ENCODE measurements around the gene LTA.
A peak's percentile ranks its signal among the peaks of the same experiment; 100 is the strongest.
"Not testable (repeated sequence)": the region's sequence is repeated elsewhere in the genome, so short reads cannot be mapped to it uniquely, and the experiment has no call there.

Gene LTA

GRCh38 chr6:31541658-31542521, 30.2 kb upstream of the LTA start, which contains the start of gene DDX39B:
DDX39B (minus strand) TSS chr6:31542003; CDS start chr6:31540532, 1,471 bp downstream.
- DNase-seq (ENCODE audit: low read depth): peak; percentile 98

GRCh38 chr6:31543639-31544038, 28.4 kb upstream of the LTA start:
- DNase-seq (ENCODE audit: low read depth): no peak

GRCh38 chr6:31544676-31545075, 27.4 kb upstream of the LTA start:
- no peak for DNase-seq (ENCODE audit: low read depth)

- no peak for DNase-seq (ENCODE audit: low read depth)
These were observed 26.8 kb upstream of the LTA start for GRCh38 chr6:31545291-31545690.

GRCh38 chr6:31546339-31546957, 25.6 kb upstream of the LTA start, which contains the start of gene ATP6V1G2:
ATP6V1G2 (minus strand) TSS chr6:31546608; CDS start chr6:31546559, 49 bp downstream.
- peak; percentile 82 for DNase-seq (ENCODE audit: low read depth)

GRCh38 chr6:31546958-31547726, 24.9 kb upstream of the LTA start, which contains the start of gene NFKBIL1:
NFKBIL1 (plus strand) TSS chr6:31547608; CDS start chr6:31547695, 87 bp downstream.
- DNase-seq (ENCODE audit: low read depth): peak; percentile 96

GRCh38 chr6:31547727-31548543, 24.2 kb upstream of the LTA start:
- no peak for DNase-seq (ENCODE audit: low read depth)

GRCh38 chr6:31548544-31548873, 23.6 kb upstream of the LTA start:
- DNase-seq (ENCODE audit: low read depth): no peak

- not testable (repeated sequence) for DNase-seq (ENCODE audit: low read depth)
These were observed 20.7 kb upstream of the LTA start for GRCh38 chr6:31551371-31551770.

- DNase-seq (ENCODE audit: low read depth): no peak
These were observed 15.8 kb upstream of the LTA start for GRCh38 chr6:31556307-31556706.

GRCh38 chr6:31557443-31558317, 14.4 kb upstream of the LTA start:
- no peak for DNase-seq (ENCODE audit: low read depth)

GRCh38 chr6:31558318-31558625, 13.8 kb upstream of the LTA start:
- no peak for DNase-seq (ENCODE audit: low read depth)

- no peak for DNase-seq (ENCODE audit: low read depth)
These were observed 13.2 kb upstream of the LTA start for GRCh38 chr6:31558631-31559500.

GRCh38 chr6:31559606-31559957, 12.5 kb upstream of the LTA start:
- DNase-seq (ENCODE audit: low read depth): no peak

- DNase-seq (ENCODE audit: low read depth): peak; percentile 76
These were observed 12.0 kb upstream of the LTA start for GRCh38 chr6:31559958-31560696.

- DNase-seq (ENCODE audit: low read depth): no peak
These were observed 11.4 kb upstream of the LTA start for GRCh38 chr6:31560697-31561058.

- no peak for DNase-seq (ENCODE audit: low read depth)
These were observed 4.3 kb upstream of the LTA start for GRCh38 chr6:31567531-31568370.

GRCh38 chr6:31568537-31568961, 3.5 kb upstream of the LTA start:
- no peak for DNase-seq (ENCODE audit: low read depth)

All from HS-27A (cell line).